Esophagus muscularis mucosa (tissue), 4 donors: ENCODE data around the gene RBM4. TPM values are rescaled to one million over a fixed set of nuclear protein-coding genes. Genes with fewer than 3 reads are reported as not detected.
"Not testable (repeated sequence)": the region's sequence is repeated elsewhere in the genome, so short reads cannot be mapped to it uniquely, and the experiment has no call there.

Source experiments
- DNase-seq: peaks from one replicate; pipeline ENCODE4 v3.0.0-alpha.2; 2017; ENCODE audit errors: extremely low spot score
- H3K27ac ChIP-seq, 4 donors: fragments of 200-600 bp; sonication (generic); replicated peaks in 1 of 4; 1 replicate in 3 of 4; 2 replicates in 1 of 4; pipeline ENCODE4 v1.5.1; 2016 to 2019; ENCODE audit warnings: mild to moderate bottlenecking in 1 of 4
- H3K27me3 ChIP-seq, 4 donors: fragments of 200-600 bp; sonication (generic); one replicate each; pipeline versions ENCODE4 v1.5.1 to v1.6.0; 2016 to 2019
- H3K36me3 ChIP-seq, 4 donors: fragments of 200-600 bp; sonication (generic); one replicate each; pipeline ENCODE4 v1.5.1; 2016 to 2019
- H3K4me1 ChIP-seq, 4 donors: fragments of 200-600 bp; sonication (generic); one replicate each; pipeline ENCODE4 v1.5.1; 2016 to 2019
- H3K4me3 ChIP-seq, 4 donors: fragments of 200-600 bp; sonication (generic); 1 replicate in 2 of 4; 2 replicates in 2 of 4; pipeline ENCODE4 v1.5.1; 2016 to 2019; ENCODE audit warnings: mild to moderate bottlenecking in 4 of 4, moderate library complexity in 1 of 4
- H3K9me3 ChIP-seq, 4 donors: fragments of 200-600 bp; sonication (generic); 1 replicate in 3 of 4; 2 replicates in 1 of 4; pipeline ENCODE4 v1.5.1; 2016 to 2019
- EP300 ChIP-seq: sonication (generic); formaldehyde crosslinking; IDR thresholded peaks from one replicate; pipeline ENCODE4 v1.6.1; 2017; ENCODE audit warnings: antibody characterized with exemption
- POLR2A ChIP-seq: fragments of 450-650 bp; IDR thresholded peaks from one replicate; pipeline ENCODE4 v1.6.1; 2017; ENCODE audit warnings: antibody characterized with exemption, moderate library complexity, mild to moderate bottlenecking, low read depth
- POLR2AphosphoS5 ChIP-seq, 2 donors: sonication (generic); formaldehyde crosslinking; IDR thresholded peaks; one replicate each; pipeline ENCODE4 v1.6.1; 2017; ENCODE audit warnings: antibody characterized with exemption in 2 of 2
- WGBS: methylation state at CpG from one replicate; pipeline ENCODE4 v1.1.5; 2018; 5-methylcytosine and 5-hydroxymethylcytosine counted together
- intact Hi-C: fragments of 100-400 bp; cut with DNase I; formaldehyde crosslinking; loops from one replicate; pipeline ENCODE4 v1.15.1; 2023
- total RNA-seq, 4 donors: library from RNA; depleted of rRNA; stranded (reverse); fragments of >200 nt; gene quantifications; one replicate each; pipeline versions ENCODE4 v1.1.0 to v1.2.1, GENCODE V29; 2016
- TF ChIP-seq, protein P1 (sequence below), 3 experiments: fragments of 200-600 bp in 2 of 3; fragments of 450-650 bp in 1 of 3; sonication (generic) in 2 of 3; IDR thresholded peaks; one replicate each; pipeline ENCODE4 v1.5.1; 2017 to 2019; ENCODE audit warnings: antibody characterized with exemption in 3 of 3, mild to moderate bottlenecking in 2 of 3, moderate library complexity in 1 of 3

Gene RBM4
- total RNA-seq, 4 donors from 2014 or later = 82.2 to 101 (median 90.2) TPM

DNA sequence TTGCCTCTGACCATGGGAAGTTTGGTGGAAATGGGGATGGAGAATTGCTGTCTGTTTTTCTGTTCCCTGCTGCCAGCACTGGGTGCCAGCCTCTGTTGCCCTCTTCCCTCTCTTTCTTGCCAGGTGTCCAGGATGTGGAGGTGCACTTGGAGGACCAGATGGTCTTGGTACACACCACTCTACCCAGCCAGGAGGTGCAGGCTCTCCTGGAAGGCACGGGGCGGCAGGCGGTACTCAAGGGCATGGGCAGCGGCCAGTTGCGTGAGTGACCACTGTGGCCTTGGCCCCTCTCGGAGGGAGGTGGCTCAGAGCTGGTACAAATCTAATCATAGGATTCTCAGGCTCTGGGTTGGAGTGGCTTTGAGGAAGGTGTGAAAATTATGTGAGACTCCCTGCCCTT is 39.5 kb upstream of the RBM4 start:
- intact Hi-C loops = no loop called here
- H3K36me3 ChIP-seq = peaks cover 7 to 32% (median 24%) of the 10 kb centered on the region in 4 donors

GRCh38 chr11:66600219-66600618 is 38.3 kb upstream of the RBM4 start:
- Histone ChIP-seq H3K36me3 (peaks cover 10 to 44% (median 35%) of the 10 kb centered on the region in 4 donors), H3K27ac (no peak overlapping the region), H3K27me3 (no peaks in the 10 kb centered on the region), H3K4me1 (peaks cover 17 to 41% (median 25%) of the 10 kb centered on the region in 4 donors), H3K4me3 (no peak overlapping the region), H3K9me3 (no peaks in the 10 kb centered on the region)
- intact Hi-C loops = no loop called here
- no peak for DNase-seq
- WGBS = 92% methylated on average over 2 of the region's 2 CpGs
- TF ChIP-seq, protein P1, sequence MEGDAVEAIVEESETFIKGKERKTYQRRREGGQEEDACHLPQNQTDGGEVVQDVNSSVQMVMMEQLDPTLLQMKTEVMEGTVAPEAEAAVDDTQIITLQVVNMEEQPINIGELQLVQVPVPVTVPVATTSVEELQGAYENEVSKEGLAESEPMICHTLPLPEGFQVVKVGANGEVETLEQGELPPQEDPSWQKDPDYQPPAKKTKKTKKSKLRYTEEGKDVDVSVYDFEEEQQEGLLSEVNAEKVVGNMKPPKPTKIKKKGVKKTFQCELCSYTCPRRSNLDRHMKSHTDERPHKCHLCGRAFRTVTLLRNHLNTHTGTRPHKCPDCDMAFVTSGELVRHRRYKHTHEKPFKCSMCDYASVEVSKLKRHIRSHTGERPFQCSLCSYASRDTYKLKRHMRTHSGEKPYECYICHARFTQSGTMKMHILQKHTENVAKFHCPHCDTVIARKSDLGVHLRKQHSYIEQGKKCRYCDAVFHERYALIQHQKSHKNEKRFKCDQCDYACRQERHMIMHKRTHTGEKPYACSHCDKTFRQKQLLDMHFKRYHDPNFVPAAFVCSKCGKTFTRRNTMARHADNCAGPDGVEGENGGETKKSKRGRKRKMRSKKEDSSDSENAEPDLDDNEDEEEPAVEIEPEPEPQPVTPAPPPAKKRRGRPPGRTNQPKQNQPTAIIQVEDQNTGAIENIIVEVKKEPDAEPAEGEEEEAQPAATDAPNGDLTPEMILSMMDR (IDR thresholded peaks at IDR 0.05) = no peak
- no peak for TF ChIP-seq EP300
- TF ChIP-seq POLR2A = no peak
- no peak for TF ChIP-seq POLR2AphosphoS5 (IDR thresholded peaks at IDR 0.05)

More for the DNA sequence above, 39.5 kb upstream of the RBM4 start:
- TF ChIP-seq EP300 = no peak
- TF ChIP-seq POLR2A = no peak
- TF ChIP-seq, protein P1 (IDR thresholded peaks at IDR 0.05) = no peak
- no peak for TF ChIP-seq POLR2AphosphoS5 (IDR thresholded peaks at IDR 0.05)
- Histone ChIP-seq H3K27ac (no peak overlapping the region), H3K4me1 (peaks cover 26 to 53% (median 37%) of the 10 kb centered on the region in 4 donors), H3K27me3 (no peaks in the 10 kb centered on the region), H3K9me3 (no peaks in the 10 kb centered on the region), H3K4me3 (no peak overlapping the region)
- no peak for DNase-seq
- 100% methylated on average over 6 of the region's 6 CpGs for WGBS

DNA sequence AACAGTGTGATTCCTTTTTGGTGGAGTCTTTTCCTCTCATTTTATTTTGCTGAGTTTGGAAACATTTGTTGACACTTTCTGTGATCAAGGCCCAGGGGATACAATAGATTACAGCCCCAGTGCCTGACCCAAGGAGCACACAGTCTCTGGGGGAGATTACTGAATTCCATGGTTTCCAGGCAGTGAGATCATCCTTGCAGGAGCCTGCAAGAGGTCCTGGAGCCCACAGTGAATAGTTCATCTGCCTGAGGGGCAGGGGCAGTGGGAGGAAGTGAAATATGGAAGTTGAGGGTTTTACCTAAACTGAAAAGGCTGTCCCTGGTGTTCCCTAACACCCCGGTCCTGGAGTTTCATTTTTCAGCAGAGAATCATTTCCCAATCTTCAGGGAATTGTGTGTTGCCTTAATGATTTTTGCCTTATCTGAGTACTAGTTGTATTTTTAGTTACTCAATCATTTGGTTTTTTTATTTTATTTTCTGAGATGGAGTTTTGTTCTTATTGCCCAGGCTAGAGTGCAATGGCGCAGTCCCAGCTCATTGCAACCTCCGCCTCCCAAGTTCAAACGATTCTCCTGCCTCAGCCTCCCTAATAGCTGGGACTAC is 37.8 kb upstream of the RBM4 start:
- TF ChIP-seq POLR2A = no peak
- TF ChIP-seq, protein P1 (IDR thresholded peaks at IDR 0.05) = no peak
- no peak for TF ChIP-seq EP300
- TF ChIP-seq POLR2AphosphoS5 (IDR thresholded peaks at IDR 0.05) = no peak
- H3K27ac ChIP-seq = no peak overlapping the region
- H3K27me3 ChIP-seq = no peaks in the 10 kb centered on the region
- intact Hi-C loops = no loop called here
- WGBS = 92% methylated on average over 4 of the region's 4 CpGs
- no peak overlapping the region for H3K4me3 ChIP-seq
- H3K36me3 ChIP-seq = peaks cover 16 to 49% (median 40%) of the 10 kb centered on the region in 4 donors
- H3K9me3 ChIP-seq = no peaks in the 10 kb centered on the region
- H3K4me1 ChIP-seq = peaks cover 14 to 36% (median 20%) of the 10 kb centered on the region in 4 donors
- DNase-seq = no peak

- no peak for DNase-seq
- H3K36me3 ChIP-seq = peaks cover 16 to 57% (median 47%) of the 10 kb centered on the region in 4 donors
- H3K9me3 ChIP-seq = no peaks in the 10 kb centered on the region
- TF ChIP-seq POLR2AphosphoS5 (IDR thresholded peaks at IDR 0.05) = no peak
- TF ChIP-seq POLR2A = no peak
- TF ChIP-seq, protein P1 (IDR thresholded peaks at IDR 0.05) = no peak
- TF ChIP-seq EP300 = no peak
- H3K4me3 ChIP-seq = no peak overlapping the region
- H3K27me3 ChIP-seq = no peaks in the 10 kb centered on the region
- peaks cover 24 to 35% (median 30%) of the 10 kb centered on the region in 4 donors for H3K4me1 ChIP-seq
- intact Hi-C loops = no loop called here
- H3K27ac ChIP-seq = peak overlapping the region in 1 of 4 donors; percentile 54
- 82% methylated on average over 5 of the region's 6 CpGs for WGBS
Observed at GRCh38 chr11:66603072-66603471, 35.4 kb upstream of the RBM4 start.

DNA sequence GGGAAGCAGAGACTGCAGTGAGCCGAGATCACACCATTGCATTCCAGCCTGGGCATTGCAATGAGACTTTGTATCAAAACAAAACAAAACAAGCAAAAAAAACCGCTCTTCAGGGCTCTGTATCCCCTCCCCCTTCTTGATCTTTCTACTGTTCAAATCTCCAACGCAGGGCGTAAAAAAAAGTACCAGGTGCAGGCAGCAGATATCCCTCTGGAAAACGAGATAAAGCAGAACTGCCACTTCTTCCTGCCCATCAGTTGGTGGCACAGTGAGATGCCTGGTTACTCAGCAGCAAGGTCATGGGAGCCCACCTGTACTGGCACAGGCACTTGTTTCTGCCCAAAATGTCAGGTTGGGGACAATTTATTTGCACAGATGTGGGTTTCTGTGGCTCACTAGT is 34.3 kb upstream of the RBM4 start:
- no peaks in the 10 kb centered on the region for H3K9me3 ChIP-seq
- 97% methylated on average over 5 of the region's 5 CpGs for WGBS
- H3K27me3 ChIP-seq = no peaks in the 10 kb centered on the region
- H3K36me3 ChIP-seq = peaks cover 16 to 54% (median 43%) of the 10 kb centered on the region in 4 donors
- intact Hi-C loops = no loop called here
- no peak overlapping the region for H3K27ac ChIP-seq
- DNase-seq = no peak
- TF ChIP-seq, protein P1 (IDR thresholded peaks at IDR 0.05) = no peak
- TF ChIP-seq POLR2A (no peak), EP300 (no peak), POLR2AphosphoS5 (IDR thresholded peaks at IDR 0.05) (no peak)
- peaks cover 26 to 41% (median 36%) of the 10 kb centered on the region in 4 donors for H3K4me1 ChIP-seq
- no peak overlapping the region for H3K4me3 ChIP-seq

- H3K4me3 ChIP-seq, H3K9me3 ChIP-seq, DNase-seq, H3K27me3 ChIP-seq, intact Hi-C loops: not testable (repeated sequence)
- 91% methylated on average over 3 of the region's 3 CpGs for WGBS
- H3K27ac ChIP-seq = peak overlapping the region; percentile 84 to 87 (median 86)
- H3K36me3 ChIP-seq = peaks cover 8 to 33% (median 27%) of the 10 kb centered on the region in 4 donors
- H3K4me1 ChIP-seq = peaks cover 26 to 38% (median 33%) of the 10 kb centered on the region in 4 donors
Observed at GRCh38 chr11:66606608-66607007, 31.9 kb upstream of the RBM4 start.
